ENCODE data around the gene TENM4.
A peak's percentile ranks its signal among the peaks of the same experiment; 100 is the strongest.

The TENM4 gene

GRCh38 chr11:79062814-79063762, 377.7 kb downstream of the TENM4 start:
- DNase-seq: peak in 4 of 56 donors; percentile 14 to 29 (median 22)

GRCh38 chr11:79060081-79060953, 380.5 kb downstream of the TENM4 start:
- DNase-seq: no peak

- DNase-seq: no peak
Observed at GRCh38 chr11:79059141-79059540, 381.7 kb downstream of the TENM4 start.

GRCh38 chr11:79055856-79056631, 384.8 kb downstream of the TENM4 start:
- DNase-seq: peak in 3 of 56 donors; percentile 8 to 22 (median 13)

DNA sequence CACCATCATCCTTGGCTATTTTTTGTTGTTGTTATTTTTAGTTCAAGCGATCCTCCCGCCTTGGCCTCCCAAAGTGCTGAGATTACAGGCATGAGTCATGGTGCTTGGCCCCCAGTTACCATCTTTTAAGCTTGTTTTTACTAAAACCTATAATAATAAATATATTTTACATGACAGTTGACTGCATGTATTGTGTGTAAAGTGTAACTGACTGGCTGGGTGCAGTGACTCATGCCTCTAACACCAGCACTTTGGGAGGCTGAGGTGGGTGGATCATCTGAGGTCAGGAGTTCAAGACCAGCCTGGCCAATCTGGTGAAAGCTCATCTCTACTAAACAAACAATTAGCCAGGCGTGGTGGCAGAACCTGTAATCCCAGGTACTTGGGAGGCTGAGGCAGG, 386.2 kb downstream of the TENM4 start:
- no peak for DNase-seq

DNA sequence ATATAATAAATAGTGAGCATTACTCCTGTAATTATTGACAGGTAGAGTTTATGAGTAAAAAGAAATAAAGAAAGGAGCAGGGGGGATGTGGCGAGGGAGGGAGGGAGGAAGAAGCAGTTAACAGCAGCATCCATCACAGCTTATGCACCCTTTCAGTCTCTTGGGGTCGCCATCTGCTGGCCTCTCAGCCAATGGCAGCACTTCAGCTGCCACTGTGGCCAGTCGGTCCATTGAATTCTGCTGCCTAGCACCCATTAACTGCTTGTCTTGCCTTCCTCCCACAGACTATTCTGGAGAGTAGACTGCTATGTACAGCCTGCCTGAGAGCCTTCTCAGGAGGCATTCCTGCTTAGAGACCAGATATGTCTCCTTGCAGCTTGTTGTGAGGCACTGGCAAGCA, 388.3 kb downstream of the TENM4 start:
- peak in 13 of 56 donors; percentile 6 to 39 (median 22) for DNase-seq

GRCh38 chr11:79050786-79051185, 390.0 kb downstream of the TENM4 start:
- no peak for DNase-seq

- DNase-seq: no peak
Observed at GRCh38 chr11:79049741-79050179, 391.1 kb downstream of the TENM4 start.

DNA sequence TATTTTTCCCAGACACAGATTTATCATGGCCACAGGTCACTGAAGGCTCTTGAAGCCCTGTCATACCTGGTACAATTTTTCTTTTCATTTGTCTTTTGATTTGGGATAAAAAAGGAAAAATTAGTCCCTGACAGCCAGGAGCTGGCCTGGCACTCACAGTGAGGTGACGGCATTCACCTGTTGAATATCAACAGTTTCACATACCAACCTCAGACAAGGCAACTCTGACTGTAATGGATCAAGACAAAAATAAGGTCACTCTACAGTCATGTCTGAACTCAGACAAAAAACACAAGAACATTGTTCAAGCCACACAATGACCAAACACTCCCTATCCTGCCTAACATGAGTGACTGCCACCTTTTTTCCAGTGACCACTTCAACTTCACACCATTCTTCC, 392.9 kb downstream of the TENM4 start:
- DNase-seq: no peak

- DNase-seq: no peak
Observed at GRCh38 chr11:79047321-79047720, 393.5 kb downstream of the TENM4 start.

- DNase-seq: no peak
Observed at GRCh38 chr11:79046366-79046765, 394.5 kb downstream of the TENM4 start.

DNA sequence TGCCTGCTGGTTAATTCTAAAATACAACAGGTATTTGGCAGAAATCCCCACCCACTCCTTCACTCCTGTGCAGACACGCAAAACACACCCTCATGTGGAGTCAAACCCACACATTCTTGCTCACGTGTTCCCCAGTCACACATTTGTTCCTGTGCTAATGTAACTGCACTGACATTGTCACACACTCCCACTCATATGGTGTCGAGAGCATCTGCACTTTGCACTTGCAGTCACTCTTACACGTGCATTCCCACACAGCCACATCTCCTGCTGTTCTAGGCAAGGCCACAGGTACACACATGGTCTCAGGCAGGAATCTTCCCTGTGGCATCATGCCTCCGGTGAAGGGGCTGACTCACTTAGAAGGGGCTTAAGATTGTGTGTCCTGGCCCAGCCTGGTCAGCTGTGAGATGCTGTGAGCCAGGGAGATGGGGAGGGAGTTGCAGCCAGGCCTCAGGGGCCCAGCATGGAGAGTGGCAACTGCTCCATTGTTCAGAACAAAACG, 395.0 kb downstream of the TENM4 start:
- DNase-seq: peak in 7 of 56 donors; percentile 10 to 48 (median 24)

DNA sequence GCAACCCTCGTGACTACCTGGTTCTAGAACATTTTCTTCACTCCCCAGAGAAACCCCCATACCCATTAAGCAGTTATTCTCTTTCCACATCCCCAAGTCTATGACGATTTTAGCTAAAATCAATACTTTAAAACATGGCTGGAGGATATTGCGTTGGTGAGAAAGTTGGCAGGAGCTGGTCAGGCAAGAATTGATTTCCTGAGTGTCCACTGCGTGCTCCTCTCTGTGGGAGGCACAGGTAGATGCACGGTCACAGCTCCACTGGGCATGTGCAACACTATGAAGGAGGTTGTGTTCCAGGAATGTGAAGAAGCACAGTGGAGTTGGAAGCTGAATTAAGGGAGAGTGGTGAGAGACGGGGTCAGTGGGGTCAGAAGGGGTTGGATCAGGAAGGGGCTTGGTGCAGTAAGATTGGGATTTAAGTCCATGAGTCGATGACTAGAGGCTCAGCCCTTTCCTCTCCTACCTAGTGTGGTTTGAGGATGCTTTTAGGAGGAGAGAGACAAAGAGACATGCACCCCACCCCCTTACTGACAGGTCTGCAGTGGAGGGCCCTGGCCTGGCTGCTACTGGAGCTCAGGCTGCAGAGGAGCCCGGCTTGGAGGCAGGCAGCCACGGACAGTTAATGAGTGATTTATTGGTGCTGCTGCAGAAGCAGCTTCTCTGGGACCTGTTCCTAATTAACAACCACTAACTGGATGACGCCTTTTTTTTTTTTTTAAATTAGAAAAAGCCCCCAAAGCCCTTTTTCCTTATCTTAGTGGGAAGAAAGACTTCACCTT, 395.6 kb downstream of the TENM4 start:
- DNase-seq: no peak

DNA sequence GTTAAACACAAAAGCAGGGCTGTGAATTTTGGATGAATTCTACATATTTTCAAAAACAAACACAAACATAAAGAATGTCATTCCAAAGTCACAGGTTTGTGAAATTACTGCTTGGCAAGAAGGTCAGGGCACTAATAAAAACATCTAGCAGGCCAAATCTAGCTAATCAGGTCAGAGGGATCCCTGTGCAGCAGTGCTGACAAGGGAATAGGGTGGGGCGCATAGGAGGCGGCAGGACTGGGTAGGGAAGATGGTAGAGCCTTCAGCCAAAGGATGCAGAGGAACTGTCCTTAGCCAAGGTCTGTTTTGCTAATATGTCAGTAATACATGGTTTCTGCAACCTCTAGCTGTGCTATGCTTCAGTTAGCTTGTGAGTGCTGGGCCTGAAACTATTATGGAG, 396.6 kb downstream of the TENM4 start:
- DNase-seq: no peak

- no peak for DNase-seq
Observed at GRCh38 chr11:79043726-79044125, 397.1 kb downstream of the TENM4 start.

- no peak for DNase-seq
Observed at GRCh38 chr11:79042824-79043223, 398.0 kb downstream of the TENM4 start.

- DNase-seq: peak in 1 of 56 donors; percentile 21
Observed at GRCh38 chr11:79040348-79040747, 400.5 kb downstream of the TENM4 start.

DNA sequence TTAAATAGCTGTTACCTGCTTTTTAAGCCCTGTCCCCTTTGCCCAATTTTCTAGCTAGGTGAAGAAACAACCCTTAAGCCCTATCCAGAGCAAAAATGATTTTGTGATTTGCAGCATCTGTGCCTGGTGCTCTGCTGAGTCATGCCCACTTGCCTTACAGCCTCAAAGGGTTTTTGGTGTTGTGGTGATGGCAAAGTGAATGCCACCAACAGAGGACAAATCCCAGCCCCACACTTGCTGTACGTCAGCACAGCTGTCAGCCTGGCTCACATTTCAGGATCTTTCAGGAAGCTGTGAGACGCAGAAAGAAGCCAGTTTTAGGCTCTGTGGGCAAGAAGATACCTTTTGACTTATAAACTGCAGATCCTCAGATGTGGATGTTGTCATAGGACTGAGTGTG, 401.7 kb downstream of the TENM4 start:
- no peak for DNase-seq

GRCh38 chr11:79035881-79036280, 404.9 kb downstream of the TENM4 start:
- DNase-seq: no peak

DNA sequence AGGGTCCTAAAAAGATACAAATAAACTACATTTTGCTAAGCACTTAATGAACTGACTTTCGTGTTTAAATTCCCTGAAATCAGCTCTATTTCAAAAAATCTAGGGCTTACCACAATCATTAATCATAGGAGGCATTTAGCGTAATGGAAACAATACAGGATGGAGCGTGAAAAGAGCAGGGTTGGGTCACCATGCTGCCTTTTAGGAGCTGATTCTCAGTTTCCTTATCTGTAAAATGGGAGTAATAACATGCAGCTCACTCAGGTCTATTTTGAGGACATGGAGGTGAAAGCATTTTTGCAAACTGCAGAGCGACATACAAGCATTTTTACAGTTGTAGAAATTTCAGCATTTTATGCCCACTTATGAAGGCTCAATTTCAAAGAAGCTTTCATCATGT, 407.0 kb downstream of the TENM4 start:
- no peak for DNase-seq

Measured in amygdala (tissue), 56 donors.